ENCODE results near the gene VDAC1.

Gene VDAC1

GRCh38 chr5:133966090-133966489 is 38.7 kb downstream of the VDAC1 start:
- TF ChIP-seq, protein P1, sequence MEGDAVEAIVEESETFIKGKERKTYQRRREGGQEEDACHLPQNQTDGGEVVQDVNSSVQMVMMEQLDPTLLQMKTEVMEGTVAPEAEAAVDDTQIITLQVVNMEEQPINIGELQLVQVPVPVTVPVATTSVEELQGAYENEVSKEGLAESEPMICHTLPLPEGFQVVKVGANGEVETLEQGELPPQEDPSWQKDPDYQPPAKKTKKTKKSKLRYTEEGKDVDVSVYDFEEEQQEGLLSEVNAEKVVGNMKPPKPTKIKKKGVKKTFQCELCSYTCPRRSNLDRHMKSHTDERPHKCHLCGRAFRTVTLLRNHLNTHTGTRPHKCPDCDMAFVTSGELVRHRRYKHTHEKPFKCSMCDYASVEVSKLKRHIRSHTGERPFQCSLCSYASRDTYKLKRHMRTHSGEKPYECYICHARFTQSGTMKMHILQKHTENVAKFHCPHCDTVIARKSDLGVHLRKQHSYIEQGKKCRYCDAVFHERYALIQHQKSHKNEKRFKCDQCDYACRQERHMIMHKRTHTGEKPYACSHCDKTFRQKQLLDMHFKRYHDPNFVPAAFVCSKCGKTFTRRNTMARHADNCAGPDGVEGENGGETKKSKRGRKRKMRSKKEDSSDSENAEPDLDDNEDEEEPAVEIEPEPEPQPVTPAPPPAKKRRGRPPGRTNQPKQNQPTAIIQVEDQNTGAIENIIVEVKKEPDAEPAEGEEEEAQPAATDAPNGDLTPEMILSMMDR (IDR thresholded peaks at IDR 0.05), result no peak

DNA sequence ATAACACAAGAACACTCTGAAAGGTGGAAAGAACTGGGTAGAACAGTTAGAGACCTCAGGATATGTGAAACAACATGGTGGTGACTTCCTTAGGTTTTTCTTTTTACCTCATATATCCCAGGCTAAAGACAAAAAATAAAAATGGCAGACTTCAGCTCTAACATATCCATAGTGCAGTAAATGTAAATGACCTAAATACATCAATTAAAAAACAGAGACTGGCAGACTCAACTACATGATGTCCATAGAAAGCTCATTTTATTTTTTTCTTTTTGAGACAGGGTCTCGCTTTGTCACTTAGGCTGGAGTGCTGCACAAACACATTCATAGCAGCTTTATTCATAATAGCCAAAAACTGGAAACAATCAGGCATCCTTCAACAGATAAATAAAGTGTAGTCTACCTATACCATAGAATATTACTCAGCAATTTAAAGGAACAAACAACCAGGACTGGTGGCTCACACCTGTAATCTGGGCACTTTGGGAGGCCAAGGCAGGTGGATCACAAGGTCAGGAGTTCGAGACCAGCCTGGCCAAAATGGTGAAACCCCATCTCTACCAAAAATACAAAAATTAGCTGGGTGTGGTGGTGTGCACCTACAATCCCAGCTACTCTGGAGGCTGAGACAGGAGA is 41.2 kb downstream of the VDAC1 start:
- TF ChIP-seq, protein P1 (IDR thresholded peaks at IDR 0.05), result no peak

DNA sequence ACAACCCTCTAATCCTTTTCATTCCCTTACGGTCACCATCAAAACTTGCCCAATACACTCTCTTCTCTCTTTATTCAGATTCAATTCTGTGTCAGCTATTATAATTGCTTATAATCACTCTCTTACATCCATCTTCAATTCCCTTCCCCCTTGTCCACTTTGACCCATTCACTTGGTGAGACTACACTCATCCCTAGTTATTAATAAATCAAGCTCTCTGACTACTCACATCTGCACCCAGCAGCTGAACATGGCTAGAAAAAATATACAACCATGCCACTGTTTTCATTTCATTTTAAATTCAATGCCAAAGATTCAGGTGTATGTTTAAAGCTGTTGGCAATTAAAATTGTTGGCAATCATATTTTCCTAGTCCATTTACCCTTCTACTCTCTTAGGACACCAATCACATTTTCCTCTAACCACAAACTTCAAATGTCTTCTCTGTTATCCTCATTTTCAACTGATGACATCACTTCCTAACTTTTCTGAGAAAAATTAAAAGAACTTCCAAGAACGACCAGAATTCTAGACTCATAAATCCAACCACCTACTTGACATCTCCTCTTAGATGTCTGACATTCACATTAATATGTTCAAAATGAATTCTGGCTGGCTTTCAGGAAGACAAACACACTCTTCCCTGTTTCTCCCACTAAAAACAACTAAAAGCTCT is 41.8 kb downstream of the VDAC1 start:
- TF ChIP-seq, protein P1 (IDR thresholded peaks at IDR 0.05), result no peak

DNA sequence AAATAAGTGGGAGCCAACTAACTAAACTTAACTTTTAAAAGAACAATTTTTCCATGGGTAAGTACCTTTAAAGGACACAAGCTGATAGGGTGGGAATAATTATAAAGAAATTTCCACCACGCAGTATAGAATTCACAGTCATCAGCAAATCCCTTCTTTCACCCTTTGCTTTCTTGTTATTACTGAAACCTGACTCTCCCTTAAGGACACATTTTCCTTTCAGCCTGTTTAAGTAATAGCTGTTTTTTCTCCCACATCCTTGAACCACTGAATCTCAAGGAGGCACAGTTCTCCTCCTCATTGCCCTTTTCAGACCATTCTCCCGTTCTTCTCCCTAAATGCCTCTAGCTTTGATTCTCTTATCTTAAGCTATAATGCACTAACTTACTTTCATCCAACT is 42.6 kb downstream of the VDAC1 start:
- TF ChIP-seq, protein P1 (IDR thresholded peaks at IDR 0.05), result no peak

GRCh38 chr5:133959643-133960042 is 45.1 kb downstream of the VDAC1 start:
- TF ChIP-seq, protein P1 (IDR thresholded peaks at IDR 0.05), result no peak

DNA sequence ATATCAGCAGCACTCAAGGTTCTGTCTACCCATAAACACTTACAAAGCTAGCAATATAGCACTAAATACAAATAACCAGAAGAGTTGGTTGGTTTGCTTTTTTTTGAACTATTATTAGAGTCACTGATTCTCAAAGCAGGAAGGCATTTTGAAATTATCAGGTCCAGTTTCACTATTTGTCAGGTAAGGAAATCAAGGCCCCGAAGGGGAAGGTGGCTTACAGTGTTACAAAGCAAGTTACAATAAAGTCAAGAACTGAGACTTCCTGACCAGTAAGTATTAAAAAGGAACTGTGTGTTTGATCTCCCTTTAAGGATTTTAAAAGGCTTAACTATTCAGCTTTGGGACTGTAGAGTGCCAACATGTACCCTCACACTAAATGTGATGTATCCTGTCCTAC is 47.2 kb downstream of the VDAC1 start:
- TF ChIP-seq, protein P1 (IDR thresholded peaks at IDR 0.05), result no peak

- TF ChIP-seq, protein P1 (IDR thresholded peaks at IDR 0.05), result no peak
Measured at GRCh38 chr5:133957080-133957479, 47.7 kb downstream of the VDAC1 start.

All from LNCAP (cell line).